Kasumi-1 (cell line): Measurements from ENCODE around the gene DYRK2.
A peak's percentile ranks its signal among the peaks of the same experiment; 100 is the strongest.

ENCODE experiments used
- DNase-seq, 2 experiments: peaks; one replicate each; lab custom pipeline; 2025; lab: John Stamatoyannopoulos, UW

DYRK2 gene

GRCh38 chr12:67645601-67646000 is 2.9 kb upstream of the DYRK2 start:
- no peak for DNase-seq

GRCh38 chr12:67646775-67647174 is 1.8 kb upstream of the DYRK2 start:
- no peak for DNase-seq

- DNase-seq: no peak
Observed at GRCh38 chr12:67647181-67647798, 1.3 kb upstream of the DYRK2 start.

- DNase-seq: peak; percentile 82 to 88
Observed at GRCh38 chr12:67647799-67648520, 585 bp upstream of the DYRK2 start.

GRCh38 chr12:67649261-67649569 is 670 bp downstream of the DYRK2 start:
- no peak for DNase-seq

GRCh38 chr12:67649570-67650387 is 1.2 kb downstream of the DYRK2 start:
- peak in 1 of 2 experiments; percentile 31 for DNase-seq

- peak in 1 of 2 experiments; percentile 8 for DNase-seq
Observed at GRCh38 chr12:67650388-67651131, 2.0 kb downstream of the DYRK2 start.

- peak; percentile 27 to 53 for DNase-seq
Observed at GRCh38 chr12:67651132-67651695, 2.7 kb downstream of the DYRK2 start.

GRCh38 chr12:67655829-67656228 is 7.3 kb downstream of the DYRK2 start:
- no peak for DNase-seq

GRCh38 chr12:67656251-67656650 is 7.7 kb downstream of the DYRK2 start:
- no peak for DNase-seq

GRCh38 chr12:67658486-67658885 is 9.9 kb downstream of the DYRK2 start:
- DNase-seq: no peak

GRCh38 chr12:67659292-67659691 is 10.7 kb downstream of the DYRK2 start:
- peak; percentile 25 to 29 for DNase-seq

GRCh38 chr12:67661311-67662021 is 12.9 kb downstream of the DYRK2 start:
- DNase-seq: peak; percentile 12 to 27

GRCh38 chr12:67662910-67663538 is 14.5 kb downstream of the DYRK2 start:
- DNase-seq: no peak

GRCh38 chr12:67664171-67664570 is 15.6 kb downstream of the DYRK2 start:
- no peak for DNase-seq

- DNase-seq: no peak
Observed at GRCh38 chr12:67665679-67666078, 17.1 kb downstream of the DYRK2 start.

GRCh38 chr12:67666605-67667004 is 18.1 kb downstream of the DYRK2 start:
- DNase-seq: peak; percentile 19 to 35

- peak; percentile 25 to 42 for DNase-seq
Observed at GRCh38 chr12:67667276-67668073, 18.9 kb downstream of the DYRK2 start.

GRCh38 chr12:67669217-67669933 is 20.8 kb downstream of the DYRK2 start:
- no peak for DNase-seq
